Measurements from ENCODE around the gene ASPG. TPM values are rescaled to one million over a fixed set of nuclear protein-coding genes. Genes with fewer than 3 reads are reported as not detected.

Gene ASPG
- polyA plus RNA-seq, 1 donor (not counting 4 experiments of a cell fraction or from before 2014, with no cell fraction given), result 0.10 TPM

GRCh38 chr14:104138718-104139459, 53.4 kb downstream of the ASPG start:
- H3K4me3 ChIP-seq (ENCODE audit: control insufficient read depth in 2 of 3, extremely low read depth in 1 of 3, insufficient read depth in 2 of 3, low read depth in 1 of 3, low read length in 3 of 3), result peak overlapping the region in 2 of 3 experiments; percentile 7 to 13
- peak overlapping the region; percentile 77 for H3K4me2 ChIP-seq (ENCODE audit: control insufficient read depth, extremely low read depth, insufficient read depth, low read depth, low read length)
- H3K9ac ChIP-seq (ENCODE audit: control insufficient read depth, extremely low read depth, insufficient read depth, low read length), result no peak overlapping the region
- no peaks in the 10 kb centered on the region for H3K9me3 ChIP-seq (ENCODE audit: control insufficient read depth, low read depth, low read length)
- DNase-seq (ENCODE audit: low read depth, low spot score) (no peak), FAIRE-seq (no peak)
- dilution Hi-C loops (cut with MboI; ENCODE audit: extremely low pct_ligation_motif_present, low sequenced_read_pairs), result loop anchor here (25.0 kb wide), 1 partner anchor 102 kb away; no protein-coding TSS in a partner anchor
- H3K36me3 ChIP-seq (ENCODE audit: control insufficient read depth in 2 of 2, extremely low read depth in 1 of 2, insufficient read depth in 2 of 2, low read length in 2 of 2), result no peaks in the 10 kb centered on the region
- H3K79me2 ChIP-seq (ENCODE audit: control insufficient read depth, insufficient read depth, low read length), result no peaks in the 10 kb centered on the region
- H3K9me1 ChIP-seq (ENCODE audit: control insufficient read depth, extremely low read depth, insufficient read depth, low read length), result no peaks in the 10 kb centered on the region
- peaks cover 59% of the 10 kb centered on the region for H3K27me3 ChIP-seq (ENCODE audit: control insufficient read depth, extremely low read depth, insufficient read depth, low read length)
- no peak overlapping the region for H2AFZ ChIP-seq (ENCODE audit: control insufficient read depth, low read length)
- H4K20me1 ChIP-seq (ENCODE audit: control insufficient read depth, extremely low read depth, insufficient read depth, low read length), result no peaks in the 10 kb centered on the region
- peaks cover 4% of the 10 kb centered on the region for H3K4me1 ChIP-seq (ENCODE audit: control insufficient read depth, extremely low read depth, insufficient read depth, low read length)
- no peak overlapping the region for H3K27ac ChIP-seq (ENCODE audit: control insufficient read depth, insufficient read depth, low read length)
- no peak for TF ChIP-seq CTCF (optimal IDR thresholded peaks at IDR 0.05 in 1 of 3, IDR thresholded peaks at IDR 0.05 in 1 of 3, conservative IDR thresholded peaks at IDR 0.05 in 1 of 3; ENCODE audit: extremely low read depth in 1 of 3, insufficient read depth in 2 of 3, low read length in 3 of 3)
- TF ChIP-seq EZH2 (IDR thresholded peaks at IDR 0.05; ENCODE audit: low read length), result peak; percentile 84

- no peak overlapping the region for H2AFZ ChIP-seq (ENCODE audit: control insufficient read depth, low read length)
- H3K4me1 ChIP-seq (ENCODE audit: control insufficient read depth, extremely low read depth, insufficient read depth, low read length), result peaks cover 4% of the 10 kb centered on the region
- H3K9me1 ChIP-seq (ENCODE audit: control insufficient read depth, extremely low read depth, insufficient read depth, low read length), result no peaks in the 10 kb centered on the region
- dilution Hi-C loops (cut with MboI; ENCODE audit: extremely low pct_ligation_motif_present, low sequenced_read_pairs), result loop anchor here (25.0 kb wide), 1 partner anchor 102 kb away; no protein-coding TSS in a partner anchor
- no peaks in the 10 kb centered on the region for H3K36me3 ChIP-seq (ENCODE audit: control insufficient read depth in 2 of 2, extremely low read depth in 1 of 2, insufficient read depth in 2 of 2, low read length in 2 of 2)
- no peaks in the 10 kb centered on the region for H4K20me1 ChIP-seq (ENCODE audit: control insufficient read depth, extremely low read depth, insufficient read depth, low read length)
- no peak overlapping the region for H3K27ac ChIP-seq (ENCODE audit: control insufficient read depth, insufficient read depth, low read length)
- FAIRE-seq (no peak), DNase-seq (ENCODE audit: low read depth, low spot score) (no peak)
- no peak overlapping the region for H3K4me2 ChIP-seq (ENCODE audit: control insufficient read depth, extremely low read depth, insufficient read depth, low read depth, low read length)
- no peaks in the 10 kb centered on the region for H3K9me3 ChIP-seq (ENCODE audit: control insufficient read depth, low read depth, low read length)
- no peak overlapping the region for H3K4me3 ChIP-seq (ENCODE audit: control insufficient read depth in 2 of 3, extremely low read depth in 1 of 3, insufficient read depth in 2 of 3, low read depth in 1 of 3, low read length in 3 of 3)
- H3K79me2 ChIP-seq (ENCODE audit: control insufficient read depth, insufficient read depth, low read length), result no peaks in the 10 kb centered on the region
- H3K27me3 ChIP-seq (ENCODE audit: control insufficient read depth, extremely low read depth, insufficient read depth, low read length), result peaks cover 51% of the 10 kb centered on the region
- H3K9ac ChIP-seq (ENCODE audit: control insufficient read depth, extremely low read depth, insufficient read depth, low read length), result no peak overlapping the region
- TF ChIP-seq EZH2 (IDR thresholded peaks at IDR 0.05; ENCODE audit: low read length) (no peak), CTCF (optimal IDR thresholded peaks at IDR 0.05 in 1 of 3, IDR thresholded peaks at IDR 0.05 in 1 of 3, conservative IDR thresholded peaks at IDR 0.05 in 1 of 3; ENCODE audit: extremely low read depth in 1 of 3, insufficient read depth in 2 of 3, low read length in 3 of 3) (no peak)
These were observed 54.1 kb downstream of the ASPG start for GRCh38 chr14:104139460-104140212.

Measured in keratinocyte (primary cell).